ENCODE measurements around the gene TGFA. TPM values are rescaled to one million over a fixed set of nuclear protein-coding genes. Genes with fewer than 3 reads are reported as not detected.

TGFA gene
- total RNA-seq, 1 donor from 2014 or later: 0.31 TPM

GRCh38 chr2:70516596-70516995 lies 37.0 kb downstream of the TGFA start:
- intact Hi-C loops (cut with micrococcal nuclease): loop anchor here (1.0 kb wide), 1 partner anchor 36 kb away; no protein-coding TSS in a partner anchor
- H3K36me3 Mint-ChIP-seq (ENCODE audit: low read depth): no peaks in the 10 kb centered on the region
- H3K4me1 Mint-ChIP-seq: peaks cover 12% of the 10 kb centered on the region
- no peak overlapping the region for H3K4me3 Mint-ChIP-seq
- ATAC-seq (ENCODE audit: low read depth) (peak; percentile 92), DNase-seq (no peak)
- no peaks in the 10 kb centered on the region for H3K9me3 Mint-ChIP-seq
- no peaks in the 10 kb centered on the region for H3K27me3 Mint-ChIP-seq
- ChIA-PET CTCF (no interaction called here), POLR2A (no interaction called here)
- TF ChIP-seq, protein P1, sequence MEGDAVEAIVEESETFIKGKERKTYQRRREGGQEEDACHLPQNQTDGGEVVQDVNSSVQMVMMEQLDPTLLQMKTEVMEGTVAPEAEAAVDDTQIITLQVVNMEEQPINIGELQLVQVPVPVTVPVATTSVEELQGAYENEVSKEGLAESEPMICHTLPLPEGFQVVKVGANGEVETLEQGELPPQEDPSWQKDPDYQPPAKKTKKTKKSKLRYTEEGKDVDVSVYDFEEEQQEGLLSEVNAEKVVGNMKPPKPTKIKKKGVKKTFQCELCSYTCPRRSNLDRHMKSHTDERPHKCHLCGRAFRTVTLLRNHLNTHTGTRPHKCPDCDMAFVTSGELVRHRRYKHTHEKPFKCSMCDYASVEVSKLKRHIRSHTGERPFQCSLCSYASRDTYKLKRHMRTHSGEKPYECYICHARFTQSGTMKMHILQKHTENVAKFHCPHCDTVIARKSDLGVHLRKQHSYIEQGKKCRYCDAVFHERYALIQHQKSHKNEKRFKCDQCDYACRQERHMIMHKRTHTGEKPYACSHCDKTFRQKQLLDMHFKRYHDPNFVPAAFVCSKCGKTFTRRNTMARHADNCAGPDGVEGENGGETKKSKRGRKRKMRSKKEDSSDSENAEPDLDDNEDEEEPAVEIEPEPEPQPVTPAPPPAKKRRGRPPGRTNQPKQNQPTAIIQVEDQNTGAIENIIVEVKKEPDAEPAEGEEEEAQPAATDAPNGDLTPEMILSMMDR (IDR thresholded peaks at IDR 0.05): no peak
- H3K27ac Mint-ChIP-seq: peak overlapping the region; percentile 33

- Mint-ChIP-seq H3K4me3 (no peak overlapping the region), H3K27ac (no peak overlapping the region), H3K36me3 (ENCODE audit: low read depth) (no peaks in the 10 kb centered on the region), H3K27me3 (no peaks in the 10 kb centered on the region), H3K4me1 (peaks cover 12% of the 10 kb centered on the region), H3K9me3 (no peaks in the 10 kb centered on the region)
- POLR2A ChIA-PET: no interaction called here
- intact Hi-C loops (cut with micrococcal nuclease): loop anchor here (1.0 kb wide), 1 partner anchor 36 kb away; no protein-coding TSS in a partner anchor
- DNase-seq (no peak), ATAC-seq (ENCODE audit: low read depth) (no peak)
- TF ChIP-seq, protein P1 (IDR thresholded peaks at IDR 0.05): no peak
- CTCF ChIA-PET: no interaction called here
These were observed 37.7 kb downstream of the TGFA start for GRCh38 chr2:70515938-70516337.

- TF ChIP-seq, protein P1 (IDR thresholded peaks at IDR 0.05): no peak
- Mint-ChIP-seq H3K36me3 (ENCODE audit: low read depth) (no peaks in the 10 kb centered on the region), H3K27me3 (no peaks in the 10 kb centered on the region), H3K27ac (no peak overlapping the region), H3K9me3 (no peaks in the 10 kb centered on the region), H3K4me1 (peaks cover 12% of the 10 kb centered on the region), H3K4me3 (no peak overlapping the region)
- intact Hi-C loops (cut with micrococcal nuclease): no loop called here
- ChIA-PET CTCF (no interaction called here), POLR2A (no interaction called here)
- ATAC-seq (ENCODE audit: low read depth): no peak
- no peak for DNase-seq
These were observed 39.0 kb downstream of the TGFA start for GRCh38 chr2:70514612-70515055.

- Mint-ChIP-seq H3K4me1 (peaks cover 12% of the 10 kb centered on the region), H3K27me3 (no peaks in the 10 kb centered on the region), H3K4me3 (no peak overlapping the region), H3K36me3 (ENCODE audit: low read depth) (no peaks in the 10 kb centered on the region), H3K27ac (no peak overlapping the region), H3K9me3 (no peaks in the 10 kb centered on the region)
- intact Hi-C loops (cut with micrococcal nuclease): no loop called here
- POLR2A ChIA-PET: no interaction called here
- ATAC-seq (ENCODE audit: low read depth) (no peak), DNase-seq (no peak)
- TF ChIP-seq, protein P1 (IDR thresholded peaks at IDR 0.05): no peak
- CTCF ChIA-PET: no interaction called here
These were observed 39.9 kb downstream of the TGFA start for GRCh38 chr2:70513738-70514137.

GRCh38 chr2:70511971-70512729 lies 41.5 kb downstream of the TGFA start:
- DNase-seq (no peak), ATAC-seq (ENCODE audit: low read depth) (no peak)
- H3K4me1 Mint-ChIP-seq: peaks cover 12% of the 10 kb centered on the region
- no peaks in the 10 kb centered on the region for H3K36me3 Mint-ChIP-seq (ENCODE audit: low read depth)
- H3K27ac Mint-ChIP-seq: no peak overlapping the region
- intact Hi-C loops (cut with micrococcal nuclease): no loop called here
- no peaks in the 10 kb centered on the region for H3K27me3 Mint-ChIP-seq
- TF ChIP-seq, protein P1 (IDR thresholded peaks at IDR 0.05): no peak
- ChIA-PET CTCF (no interaction called here), POLR2A (no interaction called here)
- no peak overlapping the region for H3K4me3 Mint-ChIP-seq
- no peaks in the 10 kb centered on the region for H3K9me3 Mint-ChIP-seq

All from activated B cell treated with CpG ODN at 0.5 μM for 24 hours (primary cell).